Measurements from ENCODE around the gene PMM2. TPM values are rescaled to one million over a fixed set of nuclear protein-coding genes. Genes with fewer than 3 reads are reported as not detected.

Gene PMM2
- polyA plus RNA-seq, 4 donors = 18.1 to 26.1 (median 21.3) TPM

DNA sequence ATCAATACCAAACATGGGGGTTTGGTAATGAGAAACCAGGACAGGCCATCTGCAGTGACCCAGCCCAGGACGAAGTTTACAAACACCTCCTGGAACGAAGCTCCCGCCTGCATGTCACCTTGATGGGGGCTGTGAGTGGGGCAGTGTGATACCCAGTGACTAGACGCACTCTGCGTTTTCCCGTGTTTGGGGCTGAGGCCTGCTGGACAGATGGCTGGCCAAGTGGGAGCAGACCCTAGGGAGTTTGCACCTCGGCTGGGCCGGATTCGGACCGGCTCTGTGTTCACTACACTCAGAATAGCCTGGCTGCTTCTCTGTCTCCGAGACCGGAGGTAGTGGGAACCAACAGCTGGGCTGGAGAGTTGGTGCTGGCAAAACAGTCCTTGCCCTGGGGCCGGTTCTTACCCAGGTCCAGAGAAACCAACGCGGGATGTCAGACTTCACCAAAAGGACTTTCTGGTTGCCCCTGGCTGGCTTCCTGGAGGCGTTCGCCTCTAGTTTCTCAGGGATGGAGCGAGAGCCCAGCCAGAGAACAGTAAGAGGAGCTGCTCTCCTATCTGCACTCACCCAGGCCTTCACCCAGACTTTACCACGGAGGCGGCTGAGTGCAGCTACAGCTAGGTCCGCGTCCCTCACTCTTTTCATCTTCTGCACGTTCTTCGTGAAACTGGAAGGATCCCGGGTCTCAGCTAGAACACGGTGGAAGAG is 50.7 kb downstream of the PMM2 start:
- DNase-seq (ENCODE audit: low read depth in 4 of 4, low spot score in 2 of 4) = no peak

DNA sequence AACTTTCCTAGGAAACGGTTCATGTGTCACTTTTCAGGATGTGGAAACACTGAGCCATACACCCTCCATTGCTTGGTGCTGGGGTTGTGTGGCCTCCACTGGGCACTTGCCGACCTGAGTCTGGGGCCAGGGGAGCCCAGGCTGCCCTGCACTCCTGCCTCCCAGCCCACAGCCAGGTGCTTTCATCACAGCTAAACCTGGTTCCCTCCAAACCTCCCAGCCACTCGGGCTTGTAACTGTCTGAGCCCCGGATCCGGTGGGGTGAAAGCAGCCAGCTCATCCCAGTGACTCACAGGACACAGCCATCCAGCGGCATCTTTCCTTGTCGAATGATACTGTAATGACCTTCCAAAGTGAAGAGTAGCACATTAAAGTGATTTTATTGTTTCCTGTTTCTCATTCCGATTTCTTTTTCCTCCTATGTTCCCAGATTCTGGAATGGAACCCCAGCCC is 51.3 kb downstream of the PMM2 start:
- no peak for DNase-seq (ENCODE audit: low read depth in 4 of 4, low spot score in 2 of 4)

GRCh38 chr16:8849411-8850011 is 51.9 kb downstream of the PMM2 start:
- DNase-seq (ENCODE audit: low read depth in 4 of 4, low spot score in 2 of 4) = no peak

DNA sequence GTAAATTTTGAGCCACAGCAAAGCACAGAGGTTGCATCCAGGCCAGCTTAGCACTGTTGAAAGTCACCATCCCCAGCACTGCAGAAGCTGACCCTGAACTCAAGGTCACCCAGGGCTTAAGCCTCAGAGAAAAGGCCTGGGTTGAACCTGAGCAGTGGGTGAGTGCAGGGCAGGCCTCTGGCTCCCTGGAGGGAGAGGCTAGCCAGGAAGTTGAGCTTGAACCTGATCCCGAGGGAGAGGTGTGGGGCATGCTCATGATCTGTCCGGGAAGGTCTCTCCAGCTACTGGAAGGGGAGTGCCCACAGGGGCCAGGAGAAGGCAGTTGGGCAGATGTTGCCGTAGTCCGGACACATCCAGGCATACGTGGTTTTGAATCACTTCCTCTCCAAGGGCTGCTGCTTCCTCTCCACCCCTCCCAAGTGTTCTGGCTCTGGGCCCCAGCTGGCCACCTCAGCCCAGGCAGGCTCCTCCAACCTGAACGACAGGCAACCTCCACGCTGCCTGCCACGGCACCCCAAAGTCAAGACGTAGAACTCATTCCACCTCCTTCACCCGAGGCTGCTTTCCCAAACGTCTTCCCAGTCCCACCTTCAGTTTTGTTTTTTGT is 52.7 kb downstream of the PMM2 start:
- no peak for DNase-seq (ENCODE audit: low read depth in 4 of 4, low spot score in 2 of 4)

- DNase-seq (ENCODE audit: low read depth in 4 of 4, low spot score in 2 of 4) = no peak
Observed at GRCh38 chr16:8851761-8852403, 54.2 kb downstream of the PMM2 start.

GRCh38 chr16:8852534-8852933 is 54.9 kb downstream of the PMM2 start:
- no peak for DNase-seq (ENCODE audit: low read depth in 4 of 4, low spot score in 2 of 4)

- DNase-seq (ENCODE audit: low read depth in 4 of 4, low spot score in 2 of 4) = no peak
Observed at GRCh38 chr16:8853150-8853549, 55.5 kb downstream of the PMM2 start.

DNA sequence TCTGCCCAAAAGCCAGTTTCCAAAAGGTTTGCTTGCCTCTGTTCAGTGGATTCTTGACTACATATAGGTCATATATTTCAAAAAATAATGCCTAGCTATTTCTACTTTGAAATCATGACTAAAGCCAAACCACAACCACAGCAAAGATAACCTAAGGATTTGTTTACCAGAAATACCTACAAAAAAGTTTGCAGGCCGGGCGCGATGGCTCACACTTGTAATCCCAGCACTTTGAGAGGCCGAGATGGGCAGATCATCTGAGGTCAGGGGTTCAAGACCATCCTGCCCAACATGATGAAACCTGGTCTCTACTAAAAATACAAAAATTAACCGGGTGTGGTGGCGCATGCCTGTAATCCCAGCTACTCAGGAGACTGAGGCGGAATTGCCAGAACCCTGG is 56.0 kb downstream of the PMM2 start:
- DNase-seq (ENCODE audit: low read depth in 4 of 4, low spot score in 2 of 4) = no peak

GRCh38 chr16:8854298-8854948 is 56.8 kb downstream of the PMM2 start:
- no peak for DNase-seq (ENCODE audit: low read depth in 4 of 4, low spot score in 2 of 4)

DNA sequence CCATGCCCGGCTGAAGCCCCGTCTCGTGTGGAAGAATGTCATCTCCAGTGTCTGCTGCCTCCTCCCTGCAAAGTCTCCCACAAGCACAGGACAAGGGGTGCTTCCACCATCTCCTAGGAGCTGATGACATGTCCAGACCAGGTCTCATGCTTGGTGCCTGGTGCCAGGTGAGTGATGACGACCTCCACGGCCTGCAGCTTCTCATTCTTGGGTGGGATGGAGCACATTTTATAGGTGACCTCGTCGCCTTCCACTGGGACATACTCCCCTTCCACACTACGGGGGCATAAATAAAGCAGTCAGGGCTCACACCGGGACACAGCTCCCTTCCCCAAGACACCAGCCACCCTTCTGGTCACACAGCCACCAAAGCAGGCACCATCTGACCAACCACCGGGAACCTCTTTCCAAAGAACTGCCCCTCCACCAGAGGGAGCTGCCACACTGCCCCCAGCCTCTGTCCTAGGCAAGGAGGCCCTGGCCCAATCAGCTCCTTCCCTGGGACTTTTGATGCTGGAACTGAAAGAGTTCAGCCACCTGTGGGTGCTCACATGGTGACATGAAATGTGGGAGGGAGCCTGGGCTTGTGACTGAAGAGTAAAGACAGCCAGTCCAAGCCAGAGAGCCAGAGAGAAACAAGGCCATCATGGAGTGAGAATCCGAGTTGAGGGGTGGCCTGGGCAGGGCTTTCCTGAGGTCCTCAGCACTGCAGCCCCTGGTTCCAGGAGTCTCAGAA is 57.6 kb downstream of the PMM2 start:
- no peak for DNase-seq (ENCODE audit: low read depth in 4 of 4, low spot score in 2 of 4)

DNA sequence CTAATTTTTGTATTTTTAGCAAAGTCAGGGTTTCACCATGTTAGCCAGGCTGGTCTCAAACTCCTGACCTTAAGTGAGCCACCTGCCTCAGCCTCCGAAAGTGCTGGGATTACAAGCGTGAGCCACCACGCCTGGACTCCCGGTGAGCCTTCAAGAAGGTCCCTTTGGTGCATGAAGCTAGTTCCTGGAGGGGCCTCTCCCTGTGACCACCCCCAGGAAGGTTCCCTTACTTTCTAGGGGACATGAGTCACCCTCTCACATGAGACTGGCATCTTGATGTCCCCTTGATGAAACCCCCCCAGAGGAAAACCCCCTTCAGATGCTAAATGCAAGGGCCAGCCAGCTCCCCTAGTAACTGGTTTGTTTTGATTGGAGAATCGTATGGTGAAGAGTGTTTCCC is 58.3 kb downstream of the PMM2 start:
- no peak for DNase-seq (ENCODE audit: low read depth in 4 of 4, low spot score in 2 of 4)

GRCh38 chr16:8858994-8859912 is 61.6 kb downstream of the PMM2 start:
- DNase-seq (ENCODE audit: low read depth in 4 of 4, low spot score in 2 of 4) = no peak

DNA sequence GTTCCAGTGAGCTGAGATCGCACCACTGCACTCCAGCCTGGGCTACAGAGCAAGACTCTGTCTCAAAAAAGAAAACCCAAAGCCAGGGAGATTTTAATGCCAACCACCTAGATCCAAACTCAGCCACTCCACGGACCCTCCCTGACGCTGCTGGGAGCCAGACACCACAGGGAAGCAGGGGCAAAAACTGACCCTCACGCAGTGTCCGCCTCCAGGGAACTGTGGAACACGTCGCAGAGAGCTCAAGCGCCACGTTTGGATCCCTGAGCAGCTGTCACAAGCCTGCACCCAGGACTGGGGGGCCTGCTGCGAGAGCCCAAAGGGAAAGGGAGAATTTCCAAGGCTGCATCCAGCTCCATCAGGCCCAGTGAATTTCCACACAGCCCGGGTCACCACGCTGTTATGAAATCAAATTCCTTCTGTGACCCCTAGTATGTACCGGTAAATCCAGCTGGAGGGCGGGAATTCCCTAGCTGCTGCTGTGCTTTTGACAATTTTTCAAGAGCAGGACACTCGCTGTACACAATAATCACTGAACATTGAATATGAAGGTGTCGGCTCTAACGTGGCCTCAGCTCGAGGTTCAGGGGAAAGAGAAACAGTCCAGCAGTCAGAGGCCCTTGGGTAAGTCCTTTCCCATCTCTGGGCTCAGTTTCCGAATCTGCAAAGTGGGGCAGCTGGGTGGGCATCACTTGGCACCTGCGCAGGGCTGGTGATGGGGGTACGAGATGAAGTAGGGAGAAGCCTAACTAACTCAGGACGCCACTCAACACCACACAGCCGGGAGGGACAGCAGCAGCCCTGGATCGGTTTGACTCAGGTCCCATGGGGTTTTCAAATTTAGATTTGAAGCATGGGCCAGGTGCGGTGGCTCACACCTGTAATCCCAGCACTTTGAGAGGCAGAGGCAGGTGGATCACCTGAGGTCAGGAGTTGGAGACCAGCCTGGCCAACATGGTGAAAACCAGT is 62.6 kb downstream of the PMM2 start:
- DNase-seq (ENCODE audit: low read depth in 4 of 4, low spot score in 2 of 4) = no peak

DNA sequence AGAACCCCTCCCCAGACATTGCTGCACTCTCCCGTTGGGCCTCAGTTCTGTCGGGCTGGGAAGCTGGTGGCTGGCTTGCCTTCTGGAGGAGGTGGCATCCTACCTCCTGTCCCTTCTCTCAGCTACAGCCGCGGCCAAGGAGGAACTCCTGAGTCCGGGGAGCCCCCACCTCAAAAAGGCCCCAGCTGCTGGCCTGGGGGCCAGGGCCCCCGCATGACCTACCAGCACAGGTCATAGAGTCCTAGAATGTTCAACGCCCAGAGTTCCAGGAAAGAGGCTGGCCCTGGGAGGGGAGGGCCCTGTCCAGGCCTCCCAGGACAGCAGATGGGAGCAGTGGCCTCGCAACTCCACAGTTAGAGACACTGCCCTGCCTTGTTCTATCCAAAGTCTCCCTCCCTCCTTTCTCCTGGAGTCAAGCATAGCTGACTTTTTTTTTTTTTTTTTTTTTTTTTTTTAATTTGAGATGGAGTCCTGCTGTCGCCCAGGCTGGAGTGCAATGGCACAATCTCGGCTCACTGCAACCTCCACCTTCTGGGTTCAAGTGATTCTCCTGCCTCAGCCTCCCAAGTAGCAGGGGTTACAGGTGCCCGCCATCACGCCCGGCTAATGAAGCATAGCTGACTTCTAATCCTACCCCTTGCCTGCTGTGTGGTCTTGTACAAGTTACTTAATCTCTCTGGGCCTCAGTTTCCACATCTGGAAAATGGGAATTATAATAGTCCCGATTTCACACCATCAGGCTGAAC is 64.1 kb downstream of the PMM2 start:
- DNase-seq (ENCODE audit: low read depth in 4 of 4, low spot score in 2 of 4) = no peak

GRCh38 chr16:8862309-8863130 is 64.9 kb downstream of the PMM2 start:
- no peak for DNase-seq (ENCODE audit: low read depth in 4 of 4, low spot score in 2 of 4)

GRCh38 chr16:8863594-8864424 is 66.2 kb downstream of the PMM2 start:
- no peak for DNase-seq (ENCODE audit: low read depth in 4 of 4, low spot score in 2 of 4)

Data from left renal cortex interstitium (tissue), 4 donors.